Astrocyte of the spinal cord (primary cell): ENCODE results near the gene CA5A.
"Not testable (repeated sequence)": the region's sequence is repeated elsewhere in the genome, so short reads cannot be mapped to it uniquely, and the experiment has no call there.

Experiments
- DNase-seq: peaks from one replicate; pipeline ENCODE4 v3.0.0; 2011; ENCODE audit warnings: low read depth, low spot score
- H3K4me3 ChIP-seq: 2 replicates; pipeline ENCODE4 v1.5.1; 2011; ENCODE audit warnings: low read depth, mild to moderate bottlenecking, low read length, moderate library complexity
- CTCF ChIP-seq: IDR thresholded peaks from 2 replicates; pipeline ENCODE4 v1.5.1; 2012; ENCODE audit warnings: low read depth, mild to moderate bottlenecking, low read length, inconsistent platforms
- in situ Hi-C: cut with HindIII; loops from 2 replicates; pipeline ENCODE4 v1.10.0; 2017; ENCODE audit warnings: low sequenced_read_pairs

The CA5A gene

DNA sequence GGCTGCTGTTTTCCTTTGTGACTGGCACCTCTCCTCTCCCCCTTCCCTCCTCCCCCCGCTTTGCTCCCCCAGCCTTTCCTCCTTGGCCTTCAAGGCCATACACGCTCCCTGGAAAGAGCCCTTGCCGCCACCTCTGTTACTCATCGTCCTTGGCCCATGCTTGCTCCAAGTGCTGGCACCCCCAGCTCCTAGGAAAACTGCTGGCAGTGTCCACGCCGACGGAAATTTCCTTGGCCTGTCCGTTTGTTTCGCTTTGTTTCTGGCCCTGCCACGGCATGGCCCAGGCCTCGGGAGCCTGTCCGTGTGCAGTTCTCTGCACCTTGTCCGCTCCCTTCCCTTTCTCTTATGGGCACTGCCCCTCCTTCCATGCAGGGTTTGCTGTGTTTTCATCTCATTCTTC is 18.0 kb downstream of the CA5A start:
- no peak for DNase-seq
- no peak overlapping the region for H3K4me3 ChIP-seq
- in situ Hi-C loops = no loop called here
- TF ChIP-seq CTCF = no peak

DNA sequence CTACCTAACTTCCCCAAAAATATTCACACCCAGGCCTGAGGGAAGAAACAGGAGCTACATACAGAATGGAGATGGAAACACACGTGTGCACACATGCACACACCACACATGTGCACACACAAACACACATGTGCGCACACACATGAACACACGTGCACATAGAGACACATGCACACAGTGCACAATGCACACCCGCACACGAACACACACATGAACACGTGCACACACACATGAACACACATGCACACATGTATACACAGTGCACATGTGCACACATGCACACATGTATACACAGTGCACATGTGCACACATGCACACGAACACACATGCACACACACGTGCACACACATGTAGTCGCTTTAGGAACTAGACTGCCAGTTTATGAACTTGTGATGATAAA is 18.8 kb downstream of the CA5A start:
- no peak for DNase-seq
- no peak for TF ChIP-seq CTCF
- in situ Hi-C loops = no loop called here
- no peak overlapping the region for H3K4me3 ChIP-seq

DNA sequence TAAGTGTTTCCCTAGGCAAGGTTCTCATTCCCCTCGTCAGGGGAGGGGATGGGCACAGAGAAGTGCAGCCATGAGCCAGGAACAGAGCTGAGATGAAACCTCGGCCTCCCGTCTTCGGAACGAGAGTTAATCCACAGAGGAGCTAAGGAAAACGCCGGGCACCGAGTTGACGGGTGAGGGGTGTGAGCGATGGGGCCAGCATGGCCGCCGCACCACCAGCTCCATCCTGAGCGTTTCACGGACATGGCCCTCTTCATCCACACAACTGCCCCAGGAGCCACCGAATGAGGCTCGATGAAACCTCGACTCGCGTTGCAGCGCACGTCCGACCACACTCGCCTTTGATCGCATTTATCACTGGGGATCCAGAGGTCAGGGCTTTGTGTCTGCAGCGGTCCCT is 21.5 kb downstream of the CA5A start:
- H3K4me3 ChIP-seq = no peak overlapping the region
- in situ Hi-C loops = no loop called here
- TF ChIP-seq CTCF = no peak
- no peak for DNase-seq

- DNase-seq, H3K4me3 ChIP-seq, in situ Hi-C loops: not testable (repeated sequence)
Observed at GRCh38 chr16:87914021-87914725, 22.2 kb downstream of the CA5A start.

GRCh38 chr16:87912691-87913090 is 23.6 kb downstream of the CA5A start:
- DNase-seq, in situ Hi-C loops: not testable (repeated sequence)

DNA sequence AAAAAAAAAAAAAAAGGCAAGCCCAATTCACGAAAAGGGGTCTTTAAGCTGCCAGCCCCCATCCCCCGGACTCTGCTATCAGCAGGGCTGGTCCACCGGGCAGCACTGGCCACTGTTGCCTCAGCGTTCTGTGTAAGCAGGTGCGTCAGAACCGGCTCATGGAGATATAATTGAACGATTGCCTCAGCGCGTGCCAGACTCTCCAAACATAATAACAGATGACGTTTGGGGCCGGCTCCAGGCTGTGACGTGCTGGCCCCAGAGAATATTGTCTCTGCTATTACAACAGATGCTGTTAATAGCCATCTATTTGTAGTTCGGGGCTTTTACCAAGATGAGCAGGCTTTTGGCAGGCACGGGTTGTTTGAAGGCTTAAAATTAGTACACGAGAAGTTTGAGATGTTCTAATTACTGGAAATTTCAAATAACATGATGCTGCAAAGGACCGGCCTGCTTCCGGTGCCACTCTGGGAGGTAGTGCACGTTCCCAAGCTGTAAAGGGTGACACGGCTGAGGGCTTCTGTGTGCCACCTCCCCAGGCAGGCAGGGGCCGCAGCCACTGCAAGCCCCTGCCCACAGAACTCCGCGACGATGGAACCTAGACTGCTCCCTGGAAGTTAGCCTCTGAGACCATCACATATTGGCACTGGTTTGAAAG is 25.1 kb downstream of the CA5A start:
- in situ Hi-C loops, H3K4me3 ChIP-seq: not testable (repeated sequence)
- peak; percentile 33 for DNase-seq

More at GRCh38 chr16:87912691-87913090, 23.6 kb downstream of the CA5A start:
- not testable (repeated sequence) for H3K4me3 ChIP-seq

- TF ChIP-seq CTCF = peak; percentile 89
- DNase-seq = peak; percentile 46
- H3K4me3 ChIP-seq, in situ Hi-C loops: not testable (repeated sequence)
Observed at GRCh38 chr16:87909203-87909935, 27.0 kb downstream of the CA5A start.

- DNase-seq, H3K4me3 ChIP-seq, in situ Hi-C loops: not testable (repeated sequence)
Observed at GRCh38 chr16:87908101-87908500, 28.2 kb downstream of the CA5A start.

DNA sequence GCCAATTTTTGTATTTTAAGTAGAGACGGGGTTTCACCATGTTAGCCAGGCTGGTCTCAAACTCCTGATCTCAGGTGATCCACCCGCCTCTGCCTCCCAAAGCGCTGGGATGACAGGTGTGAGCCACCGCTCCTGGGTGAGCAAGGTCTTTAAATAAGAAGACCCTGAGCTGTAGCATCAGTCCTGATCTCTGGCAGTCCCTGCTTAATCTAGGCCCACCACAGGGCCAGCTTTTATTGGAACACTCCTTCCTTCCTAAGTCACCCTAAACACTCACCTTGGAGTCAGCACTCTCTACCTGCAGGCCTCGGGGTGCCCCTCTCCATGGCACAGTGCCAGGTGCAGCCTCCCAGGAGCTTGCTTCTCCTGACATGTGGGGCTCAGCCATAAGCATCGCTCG is 30.8 kb downstream of the CA5A start:
- H3K4me3 ChIP-seq, in situ Hi-C loops: not testable (repeated sequence)

GRCh38 chr16:87904963-87905362 is 31.4 kb downstream of the CA5A start:
- DNase-seq, in situ Hi-C loops: not testable (repeated sequence)

More for the DNA sequence above, 30.8 kb downstream of the CA5A start:
- not testable (repeated sequence) for DNase-seq

DNA sequence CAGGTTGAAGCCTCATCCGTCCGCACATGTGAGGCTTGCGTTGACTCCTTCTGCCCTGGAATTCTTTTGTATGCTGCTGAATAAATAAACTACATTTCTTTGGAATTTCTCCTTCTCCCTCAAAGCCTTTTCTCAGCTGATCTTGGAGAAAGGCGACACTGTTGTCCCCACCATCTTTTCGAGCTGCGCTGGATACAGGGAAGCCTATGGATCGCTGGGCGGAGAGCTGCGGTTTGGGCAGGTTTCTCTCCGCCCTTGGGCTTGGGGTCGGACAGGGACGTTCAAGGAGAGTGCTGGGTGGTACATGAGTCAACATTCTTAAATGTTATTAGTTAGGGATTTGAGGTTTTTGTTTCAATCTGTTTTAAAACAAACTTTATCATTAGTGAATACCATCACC is 35.8 kb downstream of the CA5A start:
- in situ Hi-C loops, H3K4me3 ChIP-seq, DNase-seq: not testable (repeated sequence)

More at GRCh38 chr16:87904963-87905362, 31.4 kb downstream of the CA5A start:
- H3K4me3 ChIP-seq = not testable (repeated sequence)
